Measurements from ENCODE around the gene ANKS1A.

The ANKS1A gene

DNA sequence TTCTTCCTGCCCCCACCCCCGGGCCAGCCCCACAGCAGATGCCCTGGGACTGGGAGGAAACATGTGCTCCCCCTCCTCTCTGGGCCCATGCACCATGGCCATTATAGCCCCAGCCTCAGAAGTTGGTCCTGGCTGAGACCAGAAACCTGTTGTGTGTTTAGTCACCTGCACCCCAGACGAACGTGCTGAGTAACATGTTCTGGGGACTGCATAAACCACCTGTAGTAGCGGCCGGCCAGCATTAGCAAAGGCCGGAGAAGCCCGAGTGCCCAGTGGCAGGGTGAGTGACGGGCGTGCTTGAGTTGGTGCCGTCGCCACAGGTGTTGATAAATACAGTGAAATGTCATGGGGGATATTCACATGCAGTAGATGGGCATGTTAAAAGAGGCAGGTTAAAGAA is 178.2 kb downstream of the ANKS1A start:
- no peak overlapping the region for H3K27ac ChIP-seq
- TF ChIP-seq, protein P1, sequence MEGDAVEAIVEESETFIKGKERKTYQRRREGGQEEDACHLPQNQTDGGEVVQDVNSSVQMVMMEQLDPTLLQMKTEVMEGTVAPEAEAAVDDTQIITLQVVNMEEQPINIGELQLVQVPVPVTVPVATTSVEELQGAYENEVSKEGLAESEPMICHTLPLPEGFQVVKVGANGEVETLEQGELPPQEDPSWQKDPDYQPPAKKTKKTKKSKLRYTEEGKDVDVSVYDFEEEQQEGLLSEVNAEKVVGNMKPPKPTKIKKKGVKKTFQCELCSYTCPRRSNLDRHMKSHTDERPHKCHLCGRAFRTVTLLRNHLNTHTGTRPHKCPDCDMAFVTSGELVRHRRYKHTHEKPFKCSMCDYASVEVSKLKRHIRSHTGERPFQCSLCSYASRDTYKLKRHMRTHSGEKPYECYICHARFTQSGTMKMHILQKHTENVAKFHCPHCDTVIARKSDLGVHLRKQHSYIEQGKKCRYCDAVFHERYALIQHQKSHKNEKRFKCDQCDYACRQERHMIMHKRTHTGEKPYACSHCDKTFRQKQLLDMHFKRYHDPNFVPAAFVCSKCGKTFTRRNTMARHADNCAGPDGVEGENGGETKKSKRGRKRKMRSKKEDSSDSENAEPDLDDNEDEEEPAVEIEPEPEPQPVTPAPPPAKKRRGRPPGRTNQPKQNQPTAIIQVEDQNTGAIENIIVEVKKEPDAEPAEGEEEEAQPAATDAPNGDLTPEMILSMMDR (conservative IDR thresholded peaks at IDR 0.05), result no peak

DNA sequence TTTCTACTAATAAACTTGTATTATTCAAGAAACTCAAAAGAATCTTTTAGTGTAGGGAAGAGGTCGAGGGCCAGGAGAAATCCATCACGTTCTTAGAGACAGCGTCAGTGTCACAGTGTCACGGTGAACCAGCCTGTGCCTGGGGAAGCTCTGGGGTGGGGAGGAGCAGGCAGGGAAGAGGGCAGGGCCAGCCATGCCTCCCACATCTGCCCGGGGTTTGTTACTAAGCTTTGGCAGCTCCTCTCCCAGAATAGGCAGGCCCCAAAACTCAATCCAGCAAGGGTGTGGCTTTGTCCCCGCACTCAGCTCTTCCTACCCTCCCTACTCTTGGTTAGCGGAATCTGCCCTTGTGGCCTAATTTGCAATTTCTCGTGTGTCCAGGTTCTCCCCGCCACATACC is 179.2 kb downstream of the ANKS1A start:
- TF ChIP-seq, protein P1 (conservative IDR thresholded peaks at IDR 0.05), result no peak
- no peak overlapping the region for H3K27ac ChIP-seq

DNA sequence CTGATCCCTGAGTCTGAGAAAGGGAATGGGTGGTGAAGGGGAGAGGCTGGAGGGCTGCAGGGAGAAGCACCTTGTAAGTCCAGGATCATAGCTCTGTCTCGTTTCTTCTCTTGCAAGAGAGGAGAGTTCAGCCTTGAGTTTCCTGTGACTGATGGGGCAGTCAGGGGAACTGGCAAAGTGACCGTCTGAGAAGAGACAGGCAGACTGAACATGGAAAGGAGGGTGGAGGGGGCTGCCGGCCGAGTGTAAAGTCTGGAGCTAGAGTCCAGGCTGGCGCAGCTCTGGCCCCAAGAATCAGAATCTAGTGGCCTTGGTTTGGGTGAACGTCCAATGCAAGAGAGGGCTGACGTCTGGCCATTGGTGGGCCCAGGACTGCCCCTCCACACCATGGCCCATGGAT is 179.6 kb downstream of the ANKS1A start:
- no peak overlapping the region for H3K27ac ChIP-seq
- TF ChIP-seq, protein P1 (conservative IDR thresholded peaks at IDR 0.05), result no peak

DNA sequence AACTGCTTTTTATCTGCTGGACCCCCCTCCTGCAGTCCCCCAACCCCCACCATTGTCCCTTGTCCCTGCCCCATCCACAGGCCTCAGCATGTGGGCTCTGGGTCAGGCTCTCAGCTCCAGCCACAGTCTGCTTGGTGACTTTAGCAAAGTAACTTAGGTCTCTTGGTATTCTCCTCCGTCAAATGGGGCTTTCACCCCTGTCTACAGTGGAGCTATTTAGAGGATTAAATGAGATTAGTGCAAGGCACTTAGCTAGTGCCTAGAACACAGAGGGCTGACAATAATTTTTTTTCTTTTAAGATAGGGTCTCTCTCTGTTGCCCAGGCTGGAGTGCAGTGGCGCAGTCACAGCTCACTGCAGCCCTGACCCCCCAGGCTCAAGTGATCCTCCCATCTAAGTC is 180.2 kb downstream of the ANKS1A start:
- no peak overlapping the region for H3K27ac ChIP-seq
- TF ChIP-seq, protein P1 (conservative IDR thresholded peaks at IDR 0.05), result no peak

DNA sequence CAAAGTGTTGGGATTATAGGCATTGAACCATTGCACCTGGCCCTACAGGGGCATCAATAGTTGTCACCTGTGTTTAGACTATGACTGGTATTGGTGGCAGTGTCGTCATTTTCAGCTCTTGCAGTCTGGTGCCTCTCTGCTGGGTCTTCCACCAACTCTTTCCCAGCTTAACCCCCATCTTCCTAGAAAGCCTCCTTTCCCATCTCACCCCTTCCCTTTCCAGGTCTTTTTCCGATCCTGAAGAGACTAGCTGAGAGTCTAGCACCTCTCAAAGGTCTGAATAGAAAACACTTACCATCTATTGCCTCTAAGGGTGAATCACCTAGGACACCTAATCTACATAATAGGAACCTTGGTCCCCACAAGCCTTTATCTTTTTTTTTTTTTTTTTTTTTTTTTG is 181.1 kb downstream of the ANKS1A start:
- no peak overlapping the region for H3K27ac ChIP-seq
- TF ChIP-seq, protein P1 (conservative IDR thresholded peaks at IDR 0.05), result no peak

DNA sequence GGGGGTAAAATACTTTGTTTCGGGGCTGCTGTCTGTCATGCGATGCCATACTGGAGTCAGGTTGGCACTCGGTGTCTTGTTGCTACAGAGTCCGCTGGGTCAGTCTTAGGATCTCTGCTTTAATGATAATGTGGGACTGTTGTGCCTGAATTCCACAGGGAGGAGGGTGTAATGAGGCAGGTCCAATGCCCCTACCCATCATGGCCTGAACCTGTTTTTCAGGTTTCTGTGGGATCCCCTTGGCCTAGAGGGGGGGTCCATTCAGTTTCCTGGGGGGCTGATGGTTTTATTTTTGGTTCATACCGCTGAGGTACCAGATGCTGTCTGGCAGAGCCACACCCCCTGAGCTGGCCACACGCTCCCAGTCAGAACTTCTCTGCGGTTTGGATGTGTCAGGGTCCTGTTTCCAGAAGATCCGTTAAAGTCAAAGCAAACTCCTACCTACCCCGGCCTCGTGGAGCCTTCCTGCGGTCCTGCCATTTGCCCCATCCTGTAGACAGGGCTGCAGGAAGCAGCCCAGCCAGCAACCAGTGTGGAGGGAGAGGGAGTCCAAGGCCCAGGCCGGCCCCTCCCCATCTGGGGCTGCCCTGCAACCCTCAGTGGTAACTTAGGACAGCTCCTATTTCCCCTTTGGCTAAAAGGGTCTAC is 182.4 kb downstream of the ANKS1A start:
- H3K27ac ChIP-seq, result no peak overlapping the region
- TF ChIP-seq, protein P1 (conservative IDR thresholded peaks at IDR 0.05), result no peak

DNA sequence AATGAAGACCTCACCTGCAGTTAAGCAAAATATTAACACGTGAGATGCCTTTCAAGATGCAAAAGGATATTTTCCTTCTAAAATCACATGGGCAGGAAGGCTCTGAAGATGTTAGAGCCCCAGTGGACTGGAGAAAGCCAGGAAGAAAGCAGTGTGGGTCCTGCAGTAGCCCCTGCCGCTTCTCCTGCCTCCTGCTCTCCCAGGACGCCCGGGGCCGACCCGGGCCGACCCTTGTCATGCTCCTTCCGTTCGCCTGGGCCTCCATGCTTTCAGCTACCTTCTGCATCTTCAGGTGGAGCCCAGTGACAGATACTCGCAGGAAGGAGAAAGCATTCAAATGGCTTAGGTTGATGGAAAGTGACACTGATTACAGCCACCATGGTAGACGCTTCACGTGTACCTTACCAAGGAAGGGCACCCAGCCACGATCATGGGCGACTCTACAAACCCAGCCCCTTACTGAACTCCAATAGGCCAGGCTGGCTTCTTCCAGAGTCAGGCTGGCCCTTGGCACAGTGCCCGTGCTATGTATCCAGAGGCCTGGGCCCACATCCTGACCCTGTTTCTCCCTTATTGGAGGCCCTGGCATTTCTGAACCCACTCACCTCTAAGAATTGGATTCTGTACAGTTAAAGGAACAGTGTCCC is 183.1 kb downstream of the ANKS1A start:
- no peak overlapping the region for H3K27ac ChIP-seq
- TF ChIP-seq, protein P1 (conservative IDR thresholded peaks at IDR 0.05), result no peak
